NCI-H345 treated with DMSO at 0.1 percent for 48 hours (cell line): ENCODE measurements around the gene FAM210A.

Source experiments
- DNase-seq: peaks from one replicate; lab custom pipeline; 2025; ENCODE audit not compliant: unreplicated experiment; lab: John Stamatoyannopoulos, UW

FAM210A gene

GRCh38 chr18:13623348-13623747 lies 103.0 kb downstream of the FAM210A start:
- DNase-seq = no peak

- no peak for DNase-seq
Measured at GRCh38 chr18:13622751-13623150, 103.6 kb downstream of the FAM210A start.

GRCh38 chr18:13621886-13622619 lies 104.3 kb downstream of the FAM210A start:
- DNase-seq = no peak

GRCh38 chr18:13621446-13621849 lies 104.9 kb downstream of the FAM210A start:
- DNase-seq = no peak

GRCh38 chr18:13620818-13621445 lies 105.4 kb downstream of the FAM210A start:
- DNase-seq = no peak

GRCh38 chr18:13620206-13620672 lies 106.1 kb downstream of the FAM210A start:
- DNase-seq = no peak

- no peak for DNase-seq
Measured at GRCh38 chr18:13619505-13620205, 106.7 kb downstream of the FAM210A start.

- no peak for DNase-seq
Measured at GRCh38 chr18:13618760-13619438, 107.5 kb downstream of the FAM210A start.

- no peak for DNase-seq
Measured at GRCh38 chr18:13617826-13618515, 108.4 kb downstream of the FAM210A start.

GRCh38 chr18:13616525-13617035 lies 109.8 kb downstream of the FAM210A start:
- peak; percentile 35 for DNase-seq

GRCh38 chr18:13616041-13616440 lies 110.3 kb downstream of the FAM210A start:
- no peak for DNase-seq

GRCh38 chr18:13615432-13615861 lies 110.9 kb downstream of the FAM210A start:
- DNase-seq = no peak

GRCh38 chr18:13614641-13615288 lies 111.6 kb downstream of the FAM210A start:
- no peak for DNase-seq

GRCh38 chr18:13613591-13614501 lies 112.5 kb downstream of the FAM210A start:
- no peak for DNase-seq
